Ishikawa (cell line): ENCODE data around the gene TSR1.

ENCODE experiments used
- CEBPB ChIP-seq: IDR thresholded peaks from 2 replicates; pipeline ENCODE4 v1.6.1; 2012
- EP300 ChIP-seq: IDR thresholded peaks from 2 replicates; pipeline ENCODE4 v1.6.1; 2012; ENCODE audit warnings: borderline replicate concordance
- NFIC ChIP-seq: IDR thresholded peaks from 2 replicates; pipeline ENCODE4 v1.6.1; 2012
- TCF12 ChIP-seq: IDR thresholded peaks from 2 replicates; pipeline ENCODE4 v1.6.1; 2012; ENCODE audit warnings: low read depth
- TEAD4 ChIP-seq: IDR thresholded peaks from 2 replicates; pipeline ENCODE4 v1.6.1; 2012
- TF ChIP-seq, protein P1 (sequence below): IDR thresholded peaks from 2 replicates; pipeline ENCODE4 v1.6.1; 2012

DNA sequence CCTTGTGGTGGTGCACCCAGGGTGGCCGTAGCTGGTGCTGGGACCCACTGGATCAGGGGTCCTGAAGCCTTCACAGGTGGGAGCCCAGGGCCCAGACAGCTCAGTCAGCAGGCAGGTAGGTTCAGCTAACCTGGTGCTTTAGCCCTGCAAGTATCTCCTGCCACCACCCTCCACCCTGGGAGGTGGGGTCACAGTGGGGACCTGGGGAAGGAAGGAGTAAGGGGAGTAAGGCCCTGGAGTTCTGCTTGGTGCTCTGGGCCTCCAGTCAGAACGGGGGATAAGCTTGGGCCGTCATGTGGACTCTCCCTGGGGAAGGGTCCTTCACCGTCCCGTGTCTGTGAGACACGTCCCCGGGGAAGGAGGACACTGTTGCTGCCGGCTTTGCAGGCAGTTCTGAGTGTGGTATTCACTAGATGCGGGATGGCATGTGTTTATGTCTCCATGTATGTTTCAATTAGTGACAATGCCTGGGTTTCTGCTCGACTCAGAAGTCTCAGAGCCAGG lies 21.7 kb upstream of the TSR1 start:
- TF ChIP-seq, protein P1, sequence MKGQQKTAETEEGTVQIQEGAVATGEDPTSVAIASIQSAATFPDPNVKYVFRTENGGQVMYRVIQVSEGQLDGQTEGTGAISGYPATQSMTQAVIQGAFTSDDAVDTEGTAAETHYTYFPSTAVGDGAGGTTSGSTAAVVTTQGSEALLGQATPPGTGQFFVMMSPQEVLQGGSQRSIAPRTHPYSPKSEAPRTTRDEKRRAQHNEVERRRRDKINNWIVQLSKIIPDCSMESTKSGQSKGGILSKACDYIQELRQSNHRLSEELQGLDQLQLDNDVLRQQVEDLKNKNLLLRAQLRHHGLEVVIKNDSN: no peak
- no peak for TF ChIP-seq TCF12
- TF ChIP-seq CEBPB: no peak
- no peak for TF ChIP-seq EP300
- no peak for TF ChIP-seq NFIC
- TF ChIP-seq TEAD4: no peak
